CD14-positive monocyte (primary cell): ENCODE data around the gene SLC4A11. TPM values are rescaled to one million over a fixed set of nuclear protein-coding genes. Genes with fewer than 3 reads are reported as not detected.

Experiments used
- DNase-seq, 3 donors: peaks; one replicate each; pipeline ENCODE4 v3.0.0-alpha.2; 2011 to 2022
- H2AFZ ChIP-seq: 2 replicates; pipeline ENCODE4 v1.6.0; 2012; ENCODE audit warnings: mild to moderate bottlenecking, low read depth, low read length, inconsistent platforms; ENCODE audit not compliant: insufficient read depth, poor library complexity, severe bottlenecking
- H3K27ac ChIP-seq, 2 donors: 1 replicate in 1 of 2; 2 replicates in 1 of 2; pipeline ENCODE4 v1.5.1; 2012 to 2013; ENCODE audit warnings: low read length in 2 of 2, control low read depth in 1 of 2, inconsistent platforms in 1 of 2, low read depth in 1 of 2, mild to moderate bottlenecking in 1 of 2
- H3K27me3 ChIP-seq, 2 donors: one replicate each; pipeline versions ENCODE4 v1.6.0 to v1.6.1; 2011 to 2013; ENCODE audit warnings: low read length in 2 of 2; ENCODE audit not compliant: control insufficient read depth in 2 of 2, insufficient read depth in 2 of 2
- H3K36me3 ChIP-seq, 2 donors: replicated peaks in 1 of 2; 1 replicate in 1 of 2; 2 replicates in 1 of 2; pipeline versions ENCODE4 v1.5.1 to v1.6.1; 2012 to 2013; ENCODE audit warnings: low read length in 2 of 2, control low read depth in 1 of 2, inconsistent platforms in 1 of 2, mild to moderate bottlenecking in 1 of 2; ENCODE audit not compliant: insufficient read depth in 2 of 2, control insufficient read depth in 1 of 2
- H3K4me1 ChIP-seq, 2 donors: 1 replicate in 1 of 2; 2 replicates in 1 of 2; pipeline versions ENCODE4 v1.5.1 to v1.6.1; 2012 to 2013; ENCODE audit warnings: low read length in 2 of 2, control low read depth in 1 of 2, inconsistent platforms in 1 of 2, mild to moderate bottlenecking in 1 of 2, moderate library complexity in 1 of 2; ENCODE audit not compliant: insufficient read depth in 2 of 2, control insufficient read depth in 1 of 2
- H3K4me2 ChIP-seq: replicated peaks from 2 replicates; pipeline ENCODE3; 2012; ENCODE audit warnings: low read length, moderate library complexity, mild to moderate bottlenecking; ENCODE audit not compliant: poor library complexity, severe bottlenecking; ENCODE audit errors: extremely low read depth
- H3K4me3 ChIP-seq, 3 experiments: fragments of 200-600 bp in 1 of 3; sonication (generic) in 1 of 3; replicated peaks in 1 of 3; 1 replicate in 2 of 3; 2 replicates in 1 of 3; pipeline ENCODE4 v1.5.1; 2011 to 2013; ENCODE audit warnings: low read length in 3 of 3, mild to moderate bottlenecking in 3 of 3, control low read depth in 2 of 3, low read depth in 2 of 3, inconsistent platforms in 1 of 3, moderate library complexity in 1 of 3
- H3K79me2 ChIP-seq: 2 replicates; pipeline ENCODE4 v1.6.0; 2012; ENCODE audit warnings: mild to moderate bottlenecking, control low read depth, inconsistent platforms, low read length, moderate library complexity; ENCODE audit not compliant: insufficient read depth
- H3K9ac ChIP-seq: 2 replicates; pipeline ENCODE4 v1.6.0; 2017; ENCODE audit warnings: low read length, mild to moderate bottlenecking; ENCODE audit not compliant: insufficient read depth, poor library complexity, severe bottlenecking
- H3K9me3 ChIP-seq, 2 donors: replicated peaks in 1 of 2; 1 replicate in 1 of 2; 2 replicates in 1 of 2; pipeline versions ENCODE4 v1.5.1 to v1.6.1; 2012 to 2013; ENCODE audit warnings: low read length in 2 of 2, control low read depth in 1 of 2; ENCODE audit not compliant: control insufficient read depth in 1 of 2, insufficient read depth in 1 of 2
- H4K20me1 ChIP-seq: 2 replicates; pipeline ENCODE4 v1.6.0; 2012; ENCODE audit warnings: mild to moderate bottlenecking, low read length, control low read depth, moderate library complexity; ENCODE audit not compliant: insufficient read depth
- H3K27ac Mint-ChIP-seq, 7 donors: one replicate each; pipeline ENCODE4 v1.8.0; 2020; ENCODE audit warnings: mild to moderate bottlenecking in 7 of 7, mixed read lengths in 7 of 7, moderate library complexity in 6 of 7, inconsistent platforms in 2 of 7
- H3K27me3 Mint-ChIP-seq, 3 donors: one replicate each; pipeline ENCODE4 v1.8.0; 2021 to 2022; ENCODE audit warnings: low read depth in 3 of 3, mild to moderate bottlenecking in 3 of 3, mixed read lengths in 3 of 3, moderate library complexity in 3 of 3, inconsistent platforms in 1 of 3
- H3K36me3 Mint-ChIP-seq, 2 donors: one replicate each; pipeline ENCODE4 v1.8.0; 2020; ENCODE audit warnings: mixed read lengths in 2 of 2, inconsistent platforms in 1 of 2, mild to moderate bottlenecking in 1 of 2
- H3K4me1 Mint-ChIP-seq: one replicate; pipeline ENCODE4 v1.8.0; 2020; ENCODE audit warnings: mild to moderate bottlenecking, mixed read lengths
- H3K4me3 Mint-ChIP-seq, 2 donors: one replicate each; pipeline ENCODE4 v1.8.0; 2020; ENCODE audit warnings: mild to moderate bottlenecking in 2 of 2, mixed read lengths in 2 of 2, moderate library complexity in 1 of 2
- H3K9me3 Mint-ChIP-seq, 7 donors: one replicate each; pipeline ENCODE4 v1.8.0; 2020 to 2022; ENCODE audit warnings: mixed read lengths in 7 of 7, mild to moderate bottlenecking in 6 of 7, moderate library complexity in 6 of 7, inconsistent platforms in 2 of 7
- WGBS: methylation state at CpG from one replicate; pipeline ENCODE4 v1.1.5; 2013; ENCODE audit warnings: missing lambda C conversion rate; ENCODE audit not compliant: insufficient coverage; 5-methylcytosine and 5-hydroxymethylcytosine counted together
- intact Hi-C, 2 donors: fragments of 100-400 bp; cut with micrococcal nuclease; formaldehyde crosslinking; loops; one replicate each; pipeline versions ENCODE4 v1.15.0 to v1.15.1; 2023
- polyA plus RNA-seq, 3 donors: library from polyadenylated mRNA; depleted of rRNA in 1 of 3; unstranded in 2 of 3; stranded (reverse) in 1 of 3; fragments of 300-500 nt in 2 of 3; fragments of >200 nt in 1 of 3; fragmentation: Illumina TruSeq in 2 of 3; gene quantifications; 1 replicate in 2 of 3; 2 replicates in 1 of 3; pipeline ENCODE4 v1.2.3, GENCODE V29; 2012 to 2021
- TF ChIP-seq, protein P1 (sequence below): fragments of 200-600 bp; IDR thresholded peaks from one replicate; pipeline ENCODE4 v1.8.0; 2022; ENCODE audit warnings: antibody characterized with exemption, mild to moderate bottlenecking

The SLC4A11 gene
- polyA plus RNA-seq, 3 donors = 0.11 to 0.33 TPM; not detected in 1

DNA sequence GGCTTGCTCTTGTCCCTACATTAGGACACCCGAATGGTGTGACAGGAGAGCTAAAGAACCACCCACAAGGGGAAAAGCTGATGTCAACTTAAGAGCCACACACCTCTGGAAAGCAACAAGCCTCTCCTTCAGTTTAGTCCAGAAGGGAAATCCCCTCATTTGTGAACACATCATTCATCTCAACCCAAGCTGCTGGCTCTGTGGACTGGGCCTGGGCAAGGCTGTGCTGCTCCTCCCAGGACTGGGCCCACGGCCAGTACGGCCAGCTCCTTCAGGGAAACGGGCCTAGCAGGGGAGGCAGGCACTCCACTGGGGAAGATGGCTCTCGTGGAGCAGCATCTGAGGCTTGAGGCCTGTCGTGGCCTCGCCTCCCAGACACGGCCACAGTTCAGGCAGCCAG, 12.8 kb upstream of the SLC4A11 start:
- Mint-ChIP-seq H3K27me3 (peaks cover 36 to 42% (median 37%) of the 10 kb centered on the region in 3 donors), H3K27ac (no peak overlapping the region), H3K9me3 (peaks cover 0 to 8% (median 0%) of the 10 kb centered on the region in 7 donors), H3K4me1 (peaks cover 12% of the 10 kb centered on the region), H3K36me3 (peaks cover 61 to 71% of the 10 kb centered on the region in 2 donors), H3K4me3 (no peak overlapping the region)
- Histone ChIP-seq H3K9me3 (peaks cover 0 to 14% of the 10 kb centered on the region in 2 donors), H3K36me3 (peaks cover 49 to 66% of the 10 kb centered on the region in 2 donors), H4K20me1 (peaks cover 9% of the 10 kb centered on the region), H3K9ac (no peak overlapping the region), H2AFZ (no peak overlapping the region), H3K4me2 (no peak overlapping the region), H3K4me1 (peaks cover 8 to 9% of the 10 kb centered on the region in 2 donors), H3K79me2 (no peaks in the 10 kb centered on the region), H3K4me3 (no peak overlapping the region), H3K27me3 (peaks cover 16 to 41% of the 10 kb centered on the region in 2 donors), H3K27ac (no peak overlapping the region)
- intact Hi-C loops = no loop called here
- TF ChIP-seq, protein P1, sequence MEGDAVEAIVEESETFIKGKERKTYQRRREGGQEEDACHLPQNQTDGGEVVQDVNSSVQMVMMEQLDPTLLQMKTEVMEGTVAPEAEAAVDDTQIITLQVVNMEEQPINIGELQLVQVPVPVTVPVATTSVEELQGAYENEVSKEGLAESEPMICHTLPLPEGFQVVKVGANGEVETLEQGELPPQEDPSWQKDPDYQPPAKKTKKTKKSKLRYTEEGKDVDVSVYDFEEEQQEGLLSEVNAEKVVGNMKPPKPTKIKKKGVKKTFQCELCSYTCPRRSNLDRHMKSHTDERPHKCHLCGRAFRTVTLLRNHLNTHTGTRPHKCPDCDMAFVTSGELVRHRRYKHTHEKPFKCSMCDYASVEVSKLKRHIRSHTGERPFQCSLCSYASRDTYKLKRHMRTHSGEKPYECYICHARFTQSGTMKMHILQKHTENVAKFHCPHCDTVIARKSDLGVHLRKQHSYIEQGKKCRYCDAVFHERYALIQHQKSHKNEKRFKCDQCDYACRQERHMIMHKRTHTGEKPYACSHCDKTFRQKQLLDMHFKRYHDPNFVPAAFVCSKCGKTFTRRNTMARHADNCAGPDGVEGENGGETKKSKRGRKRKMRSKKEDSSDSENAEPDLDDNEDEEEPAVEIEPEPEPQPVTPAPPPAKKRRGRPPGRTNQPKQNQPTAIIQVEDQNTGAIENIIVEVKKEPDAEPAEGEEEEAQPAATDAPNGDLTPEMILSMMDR = no peak
- DNase-seq = no peak
- 93% methylated on average over 8 of the region's 8 CpGs for WGBS

DNA sequence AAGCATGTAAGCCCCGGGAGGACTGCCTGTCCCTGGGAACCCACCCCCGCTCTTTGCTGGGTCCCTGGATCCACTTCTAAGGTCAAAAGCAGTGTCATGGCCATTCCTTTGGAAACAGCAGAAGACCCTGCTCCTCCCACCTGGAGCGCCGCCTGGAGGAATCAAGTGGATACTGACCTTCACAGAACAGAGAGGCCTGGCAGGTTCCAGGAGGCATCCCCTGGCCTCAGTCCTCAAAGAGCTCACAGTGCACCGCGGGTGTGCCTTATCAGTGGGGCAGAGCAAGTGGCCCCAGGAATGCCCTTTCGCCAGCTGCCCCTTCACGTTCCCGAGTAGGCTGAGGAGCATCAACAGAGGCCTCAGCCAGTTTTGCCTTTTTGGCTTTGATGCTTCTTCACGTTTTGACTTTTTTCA, 11.1 kb upstream of the SLC4A11 start:
- Histone ChIP-seq H3K36me3 (peaks cover 33 to 49% of the 10 kb centered on the region in 2 donors), H3K4me3 (no peak overlapping the region), H3K4me1 (peaks cover 8 to 9% of the 10 kb centered on the region in 2 donors), H3K27ac (no peak overlapping the region), H3K9me3 (peaks cover 0 to 14% of the 10 kb centered on the region in 2 donors), H3K27me3 (peaks cover 16 to 50% of the 10 kb centered on the region in 2 donors), H3K4me2 (no peak overlapping the region), H4K20me1 (peaks cover 9% of the 10 kb centered on the region), H2AFZ (no peak overlapping the region), H3K79me2 (no peaks in the 10 kb centered on the region), H3K9ac (no peak overlapping the region)
- TF ChIP-seq, protein P1 = no peak
- Mint-ChIP-seq H3K4me1 (peaks cover 12% of the 10 kb centered on the region), H3K27ac (no peak overlapping the region), H3K36me3 (peaks cover 46 to 54% of the 10 kb centered on the region in 2 donors), H3K9me3 (peaks cover 0 to 8% (median 0%) of the 10 kb centered on the region in 7 donors), H3K4me3 (peak overlapping the region in 1 of 2 donors; percentile 58), H3K27me3 (peaks cover 39 to 56% (median 47%) of the 10 kb centered on the region in 3 donors)
- DNase-seq = no peak
- intact Hi-C loops = no loop called here
- WGBS = 98% methylated on average over 9 of the region's 10 CpGs
